ENCODE data around the gene CX3CL1. TPM values are rescaled to one million over a fixed set of nuclear protein-coding genes. Genes with fewer than 3 reads are reported as not detected.

CX3CL1 gene
- total and polyA plus RNA-seq, 9 of the 15 experiments (the other 6 are each of a cell fraction or from before 2014, with no cell fraction given) = 0.09 TPM; not detected in 8

GRCh38 chr16:57389087-57389468 is 16.8 kb downstream of the CX3CL1 start:
- Histone ChIP-seq H3K79me2 (ENCODE audit: control insufficient read depth, insufficient read depth, low read length) (no peaks in the 10 kb centered on the region), H3K27me3 (ENCODE audit: control insufficient read depth in 2 of 2, insufficient read depth in 2 of 2, low read length in 2 of 2) (peaks cover 12 to 45% of the 10 kb centered on the region in 2 experiments; a peak in 4 of 5 replicates), H3K9ac (ENCODE audit: insufficient read depth in 1 of 2, low read depth in 2 of 2, low read length in 2 of 2) (no peak overlapping the region), H3K9me1 (ENCODE audit: control insufficient read depth, insufficient read depth, low read length) (no peaks in the 10 kb centered on the region), H3K36me3 (ENCODE audit: control insufficient read depth, insufficient read depth, low read length) (no peaks in the 10 kb centered on the region), H3K9me3 (replicated peaks; ENCODE audit: control insufficient read depth, insufficient read depth, low read depth, low read length) (no peaks in the 10 kb centered on the region), H3K4me1 (replicated peaks in 1 of 2; ENCODE audit: control insufficient read depth in 2 of 2, insufficient read depth in 2 of 2, low read length in 2 of 2) (no peaks in the 10 kb centered on the region), H2AFZ (ENCODE audit: low read depth, low read length) (no peak overlapping the region), H3K27ac (ENCODE audit: extremely low read depth, low read depth, low read length) (no peak overlapping the region), H3K4me2 (ENCODE audit: insufficient read depth, low read length) (no peak overlapping the region), H3K4me3 (no peak overlapping the region), H4K20me1 (replicated peaks; ENCODE audit: control insufficient read depth, insufficient read depth, low read length) (no peaks in the 10 kb centered on the region)
- no TSS peak for BruUV-seq (replicated peaks)
- intact Hi-C loops (cut with micrococcal nuclease) (no loop called here), in situ Hi-C loops (cut with MboI) (no loop called here)
- ChIA-PET POLR2A (no interaction called here), CTCF (ENCODE audit: low intra/inter-chr PET ratio) (interaction anchor here (0.6 kb wide), 1 partner anchor 411 kb away, joined by 4 read pairs; no protein-coding TSS in a partner anchor)
- TF ChIP-seq GTF2E2 (tag; IDR thresholded peaks at IDR 0.05) = no peak
- peak; percentile 8 for TF ChIP-seq PHF20 (IDR thresholded peaks at IDR 0.05; ENCODE audit: partially characterized antibody)
- 0 out of 2 replicates have a peak, but pooled peaks have one; percentile 1 for TF ChIP-seq NKRF (IDR thresholded peaks at IDR 0.05; ENCODE audit: borderline replicate concordance)
- no peak for ATAC-seq
- WGBS (ENCODE audit: insufficient coverage, low coverage, missing lambda C conversion rate) = 7% methylated on average over 3 of the region's 3 CpGs
- DNase-seq (ENCODE audit: extremely low read depth in 1 of 4, low spot score in 3 of 4) = no peak
- FAIRE-seq = no peak

Measured in K562 (cell line).